GM19023 (cell line): ENCODE data around the gene DLL3.

Experiments used
- ATAC-seq: cut with Tn5 transposase; IDR thresholded peaks from one replicate; pipeline ENCODE4 v1.9.1; 2021; ENCODE audit warnings: mild to moderate bottlenecking, moderate library complexity; ENCODE audit not compliant: unreplicated experiment

DLL3 gene

DNA sequence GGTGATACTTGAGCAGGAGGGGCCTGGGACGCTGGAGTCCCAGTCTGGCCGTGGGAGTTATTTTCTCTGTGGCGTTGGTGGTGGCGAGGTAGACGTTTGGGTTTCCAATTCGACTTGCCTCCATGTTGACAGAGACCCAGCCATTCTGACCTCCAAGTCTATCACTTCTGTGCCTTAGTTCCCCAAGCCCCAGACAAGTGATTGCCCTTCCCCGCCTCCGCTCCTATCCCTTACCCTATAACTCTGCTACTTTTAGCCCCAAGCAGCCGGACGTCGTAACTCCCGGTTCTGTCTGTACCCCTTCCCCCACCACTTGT is 17.6 kb upstream of the DLL3 start:
- no peak for ATAC-seq

DNA sequence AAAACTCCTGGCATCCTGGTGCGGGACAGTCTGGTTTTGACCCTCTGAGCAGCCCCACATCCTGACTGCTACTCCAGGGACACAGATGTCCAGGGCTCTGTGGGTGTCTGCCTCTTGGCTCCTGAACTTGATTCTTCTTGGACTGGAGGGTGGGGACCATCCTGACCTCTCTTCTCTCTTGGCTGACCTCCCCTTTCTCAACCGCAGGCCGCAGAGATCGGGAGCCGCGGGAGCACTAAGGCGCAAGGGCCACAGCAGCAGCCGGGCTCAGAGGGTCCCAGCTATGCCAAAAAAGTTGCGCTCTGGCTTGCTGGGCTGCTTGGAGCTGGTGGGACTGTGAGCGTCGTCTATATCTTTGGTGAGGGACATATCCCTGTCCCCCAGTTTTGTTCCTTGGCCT is 17.1 kb upstream of the DLL3 start:
- no peak for ATAC-seq

DNA sequence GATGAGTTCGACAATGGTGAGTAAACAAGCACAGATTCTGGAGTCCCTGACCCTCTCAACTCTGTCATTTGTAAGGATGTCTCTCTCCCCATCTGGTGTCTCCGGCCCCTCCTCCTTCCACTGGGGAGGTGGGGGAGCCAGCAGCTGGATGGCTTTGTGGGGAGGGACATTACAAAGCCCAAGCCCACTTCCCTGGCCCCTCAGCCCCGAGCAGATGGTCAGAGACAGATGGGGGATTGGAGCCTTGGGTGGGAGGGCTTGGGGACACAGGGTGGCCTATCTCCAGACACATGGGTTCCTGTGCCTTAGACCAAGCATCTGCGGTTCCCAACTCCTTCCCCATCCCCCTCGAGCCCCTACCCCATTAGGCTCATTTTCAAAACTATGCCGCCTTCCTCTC is 15.6 kb upstream of the DLL3 start:
- ATAC-seq: no peak

DNA sequence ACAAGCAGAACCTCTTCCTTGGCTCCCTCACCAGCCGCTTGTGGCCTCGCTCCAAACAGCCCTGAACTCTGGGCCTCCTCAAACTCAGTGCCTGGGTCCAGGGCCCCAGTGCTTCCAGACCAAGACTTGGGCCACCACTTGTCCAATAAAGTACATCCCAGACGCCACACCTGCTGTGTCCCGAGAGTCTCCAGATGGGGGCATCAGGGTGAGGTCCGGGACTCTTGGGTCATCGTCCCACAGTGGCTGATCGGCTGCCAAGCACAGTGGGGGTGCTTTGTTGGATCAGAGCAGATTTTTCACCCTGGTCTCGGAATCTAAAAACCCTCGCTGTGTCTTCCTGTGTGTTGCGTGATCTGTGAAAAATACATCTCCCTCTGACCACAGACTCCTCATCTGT is 9.0 kb upstream of the DLL3 start:
- ATAC-seq: no peak

DNA sequence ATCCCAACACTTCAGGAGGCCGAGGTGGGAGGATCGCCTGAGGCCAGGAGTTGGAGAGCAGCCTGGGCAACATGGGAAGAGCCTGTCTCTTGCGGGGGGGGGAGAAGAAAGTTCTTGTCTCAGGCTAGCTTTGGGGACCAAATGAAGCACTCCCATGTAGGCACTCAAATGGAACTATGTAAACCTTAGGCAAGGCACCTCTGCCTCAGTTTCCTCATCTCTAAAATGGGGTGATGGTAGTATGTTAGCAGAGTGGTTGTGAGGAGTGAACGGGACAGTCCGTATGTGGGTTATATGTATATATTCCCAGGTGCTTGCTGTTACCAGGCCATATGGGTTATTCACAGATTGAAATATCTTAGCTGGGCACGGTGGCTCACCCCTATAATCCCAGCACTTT is 6.5 kb upstream of the DLL3 start:
- no peak for ATAC-seq

DNA sequence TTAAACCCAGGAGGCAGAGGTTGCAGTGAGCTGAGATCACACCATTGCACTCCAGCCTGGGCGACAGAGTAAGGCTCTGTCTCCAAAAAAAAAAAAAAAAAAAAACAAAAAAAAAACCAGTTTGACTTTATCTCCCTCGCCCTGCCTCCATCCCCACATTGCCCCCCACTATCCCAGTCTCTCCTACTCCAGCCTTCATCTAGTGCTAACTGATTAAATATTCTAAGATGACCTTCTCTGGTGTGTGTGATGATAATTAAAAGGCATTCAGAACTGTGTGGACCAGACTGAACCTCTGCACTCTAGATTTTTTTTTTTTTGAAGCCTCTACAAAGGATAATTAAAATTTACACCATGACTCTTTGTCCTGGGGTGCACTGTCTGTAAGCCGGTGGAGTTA is 6.0 kb upstream of the DLL3 start:
- no peak for ATAC-seq

DNA sequence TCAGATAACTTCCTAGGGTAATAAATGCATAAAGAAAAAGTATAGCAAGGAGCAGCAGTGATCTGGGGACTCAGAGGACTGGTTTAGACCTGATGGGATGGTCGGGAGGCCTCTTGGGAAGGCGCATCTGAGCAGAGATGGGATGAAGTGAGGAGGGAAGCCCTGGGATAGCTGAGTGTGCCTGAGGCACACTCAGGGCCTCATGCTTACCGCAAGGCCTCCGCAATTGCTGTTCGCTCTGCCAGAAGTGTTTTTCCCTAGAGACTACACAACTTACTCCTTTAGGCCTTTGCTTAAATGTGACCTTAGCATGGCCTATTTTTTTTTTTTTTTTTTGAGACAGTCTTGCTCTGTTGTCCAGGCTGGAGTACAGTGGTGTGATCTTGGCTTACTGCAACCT is 4.1 kb upstream of the DLL3 start:
- ATAC-seq: no peak

DNA sequence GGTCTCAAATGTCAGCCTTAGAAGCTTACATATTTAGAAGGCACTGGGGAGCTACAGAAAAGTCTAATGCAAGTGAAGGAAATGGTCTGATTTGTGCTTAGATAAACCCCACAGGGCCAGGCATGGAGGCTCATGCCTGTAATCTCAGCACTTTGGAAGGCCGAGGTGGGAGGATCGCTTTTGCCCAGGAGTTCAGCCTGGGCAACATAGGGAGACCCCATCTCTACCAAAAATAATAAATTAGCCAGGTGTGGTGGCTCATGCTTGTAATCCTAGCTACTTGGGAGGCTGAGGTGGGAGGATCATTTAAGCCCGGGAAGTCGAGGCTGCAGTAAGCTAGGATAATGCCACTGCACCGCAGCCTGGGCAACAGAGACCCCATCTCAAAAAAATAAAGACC is 2.7 kb upstream of the DLL3 start:
- no peak for ATAC-seq

DNA sequence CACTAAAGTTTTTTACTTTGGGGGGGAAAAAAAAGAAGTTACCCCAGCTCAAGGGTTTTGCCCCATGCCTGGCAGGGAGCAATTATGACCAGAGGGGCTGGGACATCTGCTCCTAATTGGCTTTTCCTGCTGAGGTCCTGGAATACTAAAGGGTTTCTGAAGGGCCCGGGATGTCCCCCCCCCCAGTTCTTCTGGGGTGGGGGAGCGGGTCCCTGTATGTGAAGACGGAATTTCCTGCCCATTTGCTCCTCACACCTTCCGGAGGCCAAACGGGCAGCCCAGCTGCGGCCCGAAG is 1.1 kb upstream of the DLL3 start:
- no peak for ATAC-seq

DNA sequence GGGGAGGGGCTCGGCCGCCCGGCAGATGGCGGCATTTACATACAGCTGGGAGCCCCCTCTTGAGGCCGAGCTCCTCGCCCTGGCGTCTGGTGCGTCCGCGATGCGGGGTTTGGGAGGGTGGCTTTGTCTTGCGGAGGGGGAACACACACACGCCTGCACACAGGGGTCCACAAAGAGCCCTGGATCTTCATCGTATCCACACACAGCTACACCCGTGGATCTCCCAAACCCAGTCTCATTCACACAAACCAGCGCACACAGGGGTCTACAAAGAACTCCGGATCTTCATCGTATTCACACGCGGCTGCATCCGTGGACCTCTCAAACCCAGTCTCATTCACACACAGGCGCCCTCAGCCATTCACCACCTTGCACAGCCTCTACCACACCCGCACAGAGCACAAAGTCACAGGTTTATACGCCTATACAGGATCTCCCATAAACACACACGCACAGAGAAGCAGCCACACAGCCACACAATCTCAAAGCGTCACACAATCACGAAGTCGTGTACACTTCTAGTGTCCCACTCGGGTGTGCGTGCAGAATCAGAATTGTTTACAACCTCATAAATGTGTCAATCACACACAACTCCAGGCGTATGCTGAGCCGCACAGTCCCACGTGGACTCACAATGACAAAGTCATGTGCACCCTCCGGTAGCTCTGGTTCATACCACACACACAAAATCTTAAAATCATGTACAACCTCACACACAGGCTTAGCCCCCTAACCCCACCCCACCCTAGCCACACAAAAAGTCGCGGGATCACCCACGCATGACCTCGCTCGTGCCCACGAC is 550 bp upstream of the DLL3 start:
- ATAC-seq: no peak

DNA sequence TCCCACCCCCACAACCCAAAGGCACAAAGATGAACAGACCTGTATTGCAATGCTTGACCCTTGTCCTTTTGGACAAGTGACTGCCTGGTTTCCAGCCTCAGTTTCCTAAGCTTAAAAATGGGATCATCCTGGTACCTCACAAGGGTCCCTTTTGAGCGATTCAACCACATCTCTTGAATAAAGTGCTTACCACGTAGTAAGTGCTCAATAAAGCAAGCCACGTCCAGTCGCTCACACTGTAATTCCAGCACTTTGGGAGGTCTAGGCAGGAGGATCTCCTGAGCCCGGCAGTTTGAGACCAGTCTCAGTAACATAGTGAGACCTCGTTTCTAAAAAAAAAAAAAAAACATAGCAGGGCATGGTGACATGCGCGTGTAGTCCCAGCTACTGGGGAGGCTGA is 1.2 kb downstream of the DLL3 start:
- no peak for ATAC-seq

DNA sequence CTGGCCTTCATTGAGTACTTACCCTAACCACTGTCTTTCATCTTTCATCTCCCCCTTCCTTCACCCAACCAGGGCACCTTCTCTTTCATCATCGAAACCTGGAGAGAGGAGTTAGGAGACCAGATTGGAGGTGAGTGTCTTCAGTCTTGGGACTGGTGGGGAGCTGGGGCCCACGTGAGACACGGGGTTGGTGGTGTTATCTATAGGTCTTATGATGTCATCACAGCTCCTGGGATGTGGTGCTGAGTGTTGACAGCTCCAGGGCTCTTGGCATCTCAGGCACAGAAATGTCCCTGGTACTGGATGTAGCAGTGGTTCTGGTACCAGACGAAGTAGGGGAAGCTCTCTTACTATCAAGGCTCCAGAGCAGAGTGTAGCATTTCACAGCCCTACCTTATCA is 1.8 kb downstream of the DLL3 start:
- no peak for ATAC-seq

DNA sequence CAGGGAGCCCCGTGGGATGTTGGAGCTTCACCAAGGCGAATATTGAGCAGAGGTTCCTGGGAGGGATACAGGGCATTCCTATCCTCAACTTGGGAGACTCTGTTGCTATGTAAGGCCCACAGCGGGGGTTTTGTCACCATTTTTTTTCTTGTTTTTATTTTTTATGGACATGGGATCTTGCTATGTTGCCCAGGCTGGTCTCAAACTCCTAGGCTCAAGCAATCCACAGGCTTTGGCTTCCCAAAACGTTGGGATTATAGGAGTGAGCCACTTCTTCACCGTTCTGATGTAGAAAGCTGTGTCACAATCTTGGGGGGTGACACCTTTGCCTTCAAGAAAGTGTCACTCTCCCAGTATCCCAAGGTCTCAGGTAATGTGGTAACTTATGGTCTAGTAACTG is 2.6 kb downstream of the DLL3 start:
- no peak for ATAC-seq

DNA sequence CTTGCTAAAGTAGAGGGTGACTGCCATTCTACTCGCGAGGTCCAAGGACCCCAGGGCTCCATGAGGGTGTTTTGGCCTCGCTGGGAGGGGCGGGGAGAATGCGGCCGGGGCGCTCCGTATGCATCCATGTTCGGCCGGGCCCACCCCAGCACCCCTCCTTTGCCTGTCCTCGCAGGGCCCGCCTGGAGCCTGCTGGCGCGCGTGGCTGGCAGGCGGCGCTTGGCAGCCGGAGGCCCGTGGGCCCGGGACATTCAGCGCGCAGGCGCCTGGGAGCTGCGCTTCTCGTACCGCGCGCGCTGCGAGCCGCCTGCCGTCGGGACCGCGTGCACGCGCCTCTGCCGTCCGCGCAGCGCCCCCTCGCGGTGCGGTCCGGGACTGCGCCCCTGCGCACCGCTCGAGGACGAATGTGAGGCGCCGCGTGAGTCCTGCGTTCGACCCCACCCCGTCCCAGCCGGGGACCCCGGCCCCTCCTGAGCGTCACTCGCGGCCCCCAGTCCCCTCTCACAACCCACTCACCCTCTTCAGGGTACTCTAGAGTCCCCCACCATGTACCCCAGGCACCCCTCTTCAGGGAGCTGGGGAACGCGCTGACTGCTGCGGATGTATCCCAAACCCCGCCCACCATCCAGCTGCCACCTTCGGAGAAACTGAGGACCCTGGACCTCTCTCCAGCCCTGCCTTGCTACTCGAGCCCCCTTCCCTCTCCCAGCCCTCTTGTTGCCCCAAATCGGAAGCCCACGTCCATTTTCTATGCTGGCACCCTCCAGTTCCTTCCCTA is 4.1 kb downstream of the DLL3 start:
- no peak for ATAC-seq

DNA sequence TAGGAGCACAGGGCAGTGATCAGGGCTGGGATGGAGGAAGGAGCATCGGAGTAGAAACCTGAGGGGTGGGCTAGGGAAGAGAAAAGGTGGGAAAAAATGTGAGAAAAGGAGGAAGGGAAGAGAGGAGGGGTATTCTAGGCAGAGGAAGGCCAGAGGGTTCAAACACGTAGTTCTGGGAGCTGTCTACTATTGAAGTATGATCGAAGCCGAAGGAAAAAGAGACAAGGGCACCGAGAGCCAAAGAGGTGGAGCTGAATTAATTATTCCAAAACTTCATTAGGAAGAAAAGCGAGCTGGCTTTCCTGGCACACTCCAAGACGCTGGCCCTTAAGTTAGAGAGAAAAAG is 7.8 kb downstream of the DLL3 start:
- ATAC-seq: no peak

DNA sequence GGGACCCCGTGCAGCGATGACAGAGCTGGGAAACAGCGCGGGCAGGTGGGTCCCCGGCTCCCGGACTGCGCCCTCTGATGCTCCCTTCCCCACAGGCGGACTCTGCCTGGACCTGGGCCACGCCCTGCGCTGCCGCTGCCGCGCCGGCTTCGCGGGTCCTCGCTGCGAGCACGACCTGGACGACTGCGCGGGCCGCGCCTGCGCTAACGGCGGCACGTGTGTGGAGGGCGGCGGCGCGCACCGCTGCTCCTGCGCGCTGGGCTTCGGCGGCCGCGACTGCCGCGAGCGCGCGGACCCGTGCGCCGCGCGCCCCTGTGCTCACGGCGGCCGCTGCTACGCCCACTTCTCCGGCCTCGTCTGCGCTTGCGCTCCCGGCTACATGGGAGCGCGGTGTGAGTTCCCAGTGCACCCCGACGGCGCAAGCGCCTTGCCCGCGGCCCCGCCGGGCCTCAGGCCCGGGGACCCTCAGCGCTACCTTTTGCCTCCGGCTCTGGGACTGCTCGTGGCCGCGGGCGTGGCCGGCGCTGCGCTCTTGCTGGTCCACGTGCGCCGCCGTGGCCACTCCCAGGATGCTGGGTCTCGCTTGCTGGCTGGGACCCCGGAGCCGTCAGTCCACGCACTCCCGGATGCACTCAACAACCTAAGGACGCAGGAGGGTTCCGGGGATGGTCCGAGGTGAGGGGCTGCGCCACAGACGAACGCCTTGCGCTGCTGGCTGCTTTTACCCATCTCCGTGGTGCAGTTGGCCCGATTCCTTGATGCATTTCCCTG is 8.4 kb downstream of the DLL3 start:
- ATAC-seq: no peak

DNA sequence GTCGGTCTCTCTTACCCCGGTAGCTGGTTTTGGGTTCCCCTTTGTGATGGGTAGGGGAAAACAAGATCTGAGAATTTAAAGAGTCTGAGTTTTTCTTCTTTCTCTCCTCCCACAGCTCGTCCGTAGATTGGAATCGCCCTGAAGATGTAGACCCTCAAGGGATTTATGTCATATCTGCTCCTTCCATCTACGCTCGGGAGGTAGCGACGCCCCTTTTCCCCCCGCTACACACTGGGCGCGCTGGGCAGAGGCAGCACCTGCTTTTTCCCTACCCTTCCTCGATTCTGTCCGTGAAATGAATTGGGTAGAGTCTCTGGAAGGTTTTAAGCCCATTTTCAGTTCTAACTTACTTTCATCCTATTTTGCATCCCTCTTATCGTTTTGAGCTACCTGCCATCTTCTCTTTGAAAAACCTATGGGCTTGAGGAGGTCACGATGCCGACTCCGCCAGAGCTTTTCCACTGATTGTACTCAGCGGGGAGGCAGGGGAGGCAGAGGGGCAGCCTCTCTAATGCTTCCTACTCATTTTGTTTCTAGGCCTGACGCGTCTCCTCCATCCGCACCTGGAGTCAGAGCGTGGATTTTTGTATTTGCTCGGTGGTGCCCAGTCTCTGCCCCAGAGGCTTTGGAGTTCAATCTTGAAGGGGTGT is 9.1 kb downstream of the DLL3 start:
- no peak for ATAC-seq

DNA sequence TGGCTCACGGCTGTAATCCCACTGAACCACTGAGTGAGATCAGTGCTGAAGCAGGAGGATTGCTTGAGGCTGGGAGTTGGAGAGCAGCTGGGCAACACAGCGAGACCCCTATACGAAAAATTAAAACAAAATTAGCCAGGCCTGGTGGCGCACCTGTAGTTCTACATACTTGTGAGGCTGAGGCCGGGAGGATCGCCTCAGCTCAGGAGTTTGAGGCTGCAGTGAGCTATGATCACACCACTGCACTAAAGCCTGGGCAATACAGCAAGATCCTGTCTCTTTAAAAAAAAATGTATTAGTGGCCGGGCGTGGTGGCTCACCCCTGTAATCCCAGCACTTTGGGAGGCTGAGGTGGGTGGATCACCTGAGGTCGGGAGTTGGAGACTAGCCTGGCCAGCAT is 9.9 kb downstream of the DLL3 start:
- no peak for ATAC-seq

DNA sequence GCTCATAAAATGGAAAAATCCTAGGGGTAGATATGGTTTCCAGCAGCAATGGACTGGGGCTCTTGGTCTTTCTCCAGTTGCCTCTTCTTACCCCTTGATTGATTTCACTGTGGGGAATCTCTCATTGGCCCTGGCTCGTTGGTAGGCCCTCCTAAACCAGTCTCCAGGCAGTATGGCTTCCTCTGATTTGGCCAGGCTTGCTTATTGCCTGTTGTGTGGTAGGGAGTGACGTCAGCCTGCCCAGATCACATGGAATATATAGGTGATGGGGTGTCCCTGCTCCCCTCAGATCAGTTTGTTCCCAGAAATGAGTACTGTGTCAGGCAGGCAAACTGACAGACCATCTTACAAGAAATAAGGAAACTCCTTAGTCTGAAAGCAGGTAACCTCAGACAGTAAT is 10.5 kb downstream of the DLL3 start:
- ATAC-seq: no peak

DNA sequence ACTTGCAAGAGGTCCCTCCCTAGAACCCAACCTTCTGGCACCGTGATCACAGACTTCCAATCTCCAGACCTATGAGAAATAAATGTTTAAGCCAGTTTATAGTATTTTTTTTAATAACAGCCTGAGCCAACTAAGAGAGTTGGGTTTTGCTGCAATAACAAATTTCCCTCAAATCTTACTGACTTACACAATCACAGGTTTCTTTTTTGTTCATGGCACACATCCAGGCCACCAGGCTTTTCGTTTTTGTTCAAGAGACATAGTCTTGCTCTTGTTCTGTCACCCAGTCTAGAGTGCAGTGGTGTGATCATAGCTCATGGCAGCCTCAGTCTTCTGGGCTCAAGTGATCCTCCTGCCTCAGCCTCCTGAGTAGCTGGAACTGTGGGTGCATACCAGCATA is 14.2 kb downstream of the DLL3 start:
- no peak for ATAC-seq

DNA sequence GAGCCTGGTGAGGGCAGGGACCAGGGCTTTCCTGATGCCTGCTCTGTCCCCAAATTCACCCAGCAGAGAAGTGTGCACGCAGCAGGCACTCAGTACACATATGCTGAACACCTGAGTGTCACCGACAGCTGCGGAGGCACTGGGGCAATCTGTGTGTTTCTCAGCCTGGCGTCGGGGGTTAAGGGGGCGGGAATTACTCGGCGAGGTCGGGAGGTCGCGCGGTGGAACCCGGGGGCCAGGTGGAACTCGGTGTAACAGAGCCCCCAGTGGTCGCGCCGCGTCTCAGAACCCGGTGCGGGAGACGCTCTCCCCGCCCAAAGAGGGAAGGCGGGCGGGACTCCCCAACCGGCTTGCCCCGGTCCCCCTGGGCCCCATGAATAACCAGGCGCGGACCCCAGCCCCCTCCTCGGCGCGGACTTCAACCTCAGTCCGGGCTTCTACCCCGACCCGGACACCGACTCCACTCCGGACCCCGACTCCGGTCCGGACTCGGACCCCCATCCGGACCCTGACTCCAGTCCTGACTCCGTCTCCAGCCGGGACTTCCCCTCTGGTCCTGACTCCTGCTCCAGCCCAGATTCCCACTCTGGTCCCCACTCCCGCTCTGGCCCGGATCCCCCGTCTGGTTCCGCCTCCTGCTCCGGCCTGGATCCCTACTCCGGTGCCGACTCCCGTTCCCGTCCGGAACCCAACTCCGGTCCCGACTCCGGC is 16.2 kb downstream of the DLL3 start, which contains the start of gene SELENOV:
SELENOV (plus strand) TSS at position 300 of the 711 bp plus-strand sequence; CDS start at position 374, 74 bp downstream.
- no peak for ATAC-seq
